Esophagus muscularis mucosa (tissue), 4 donors: ENCODE results near the gene YPEL5.

Experiments used
- CTCF ChIP-seq, 3 experiments: fragments of 200-600 bp in 2 of 3; fragments of 450-650 bp in 1 of 3; sonication (generic) in 2 of 3; IDR thresholded peaks; one replicate each; pipeline ENCODE4 v1.5.1; 2017 to 2019; ENCODE audit warnings: antibody characterized with exemption in 3 of 3, mild to moderate bottlenecking in 2 of 3, moderate library complexity in 1 of 3
- EP300 ChIP-seq: sonication (generic); formaldehyde crosslinking; IDR thresholded peaks from one replicate; pipeline ENCODE4 v1.6.1; 2017; ENCODE audit warnings: antibody characterized with exemption
- POLR2A ChIP-seq: fragments of 450-650 bp; IDR thresholded peaks from one replicate; pipeline ENCODE4 v1.6.1; 2017; ENCODE audit warnings: antibody characterized with exemption, moderate library complexity, mild to moderate bottlenecking, low read depth

- no peak for TF ChIP-seq POLR2A
- TF ChIP-seq EP300, result no peak
- no peak for TF ChIP-seq CTCF (IDR thresholded peaks at IDR 0.05)
These were observed 18.8 kb downstream of the YPEL5 start for GRCh38 chr2:30165617-30166016.
